MM.1S (cell line): ENCODE results near the gene IL18RAP.

ENCODE experiments used
- DNase-seq: peaks from one replicate; pipeline ENCODE4 v3.0.0-alpha.2; 2015
- H2AFZ ChIP-seq: fragments of 300-600 bp; sonication (generic); 2 replicates; pipeline ENCODE4 v1.6.0; 2016; ENCODE audit warnings: antibody characterized with exemption, low read length
- H3F3A ChIP-seq: fragments of 300-600 bp; sonication (generic); 2 replicates; pipeline ENCODE4 v1.6.1; 2016; ENCODE audit warnings: mild to moderate bottlenecking, antibody characterized with exemption, low read length, moderate library complexity, mixed read lengths; ENCODE audit not compliant: insufficient read depth
- H3K27ac ChIP-seq: fragments of 300-600 bp; sonication (generic); 2 replicates; pipeline ENCODE4 v1.5.1; 2016; ENCODE audit warnings: mild to moderate bottlenecking, low read length
- H3K27me3 ChIP-seq: fragments of 300-600 bp; sonication (generic); replicated peaks from 2 replicates; pipeline ENCODE4 v1.6.0; 2016; ENCODE audit warnings: low read length; ENCODE audit not compliant: insufficient read depth
- H3K36me3 ChIP-seq: fragments of 300-600 bp; sonication (generic); replicated peaks from 2 replicates; pipeline ENCODE4 v1.6.1; 2016; ENCODE audit warnings: mild to moderate bottlenecking, low read length, mixed read lengths; ENCODE audit not compliant: insufficient read depth
- H3K4me1 ChIP-seq: fragments of 300-600 bp; sonication (generic); 2 replicates; pipeline ENCODE4 v1.6.1; 2016; ENCODE audit warnings: low read length, mixed read lengths
- H3K4me2 ChIP-seq: fragments of 300-600 bp; sonication (generic); 2 replicates; pipeline ENCODE4 v1.6.0; 2016; ENCODE audit warnings: low read depth, low read length
- H3K4me3 ChIP-seq: fragments of 300-600 bp; sonication (generic); 2 replicates; pipeline ENCODE4 v1.5.1; 2016; ENCODE audit warnings: low read length, mixed read lengths
- H3K79me2 ChIP-seq: fragments of 300-600 bp; sonication (generic); 2 replicates; pipeline ENCODE4 v1.6.1; 2016; ENCODE audit warnings: mixed run types, low read length, mixed read lengths
- H3K9ac ChIP-seq: fragments of 300-600 bp; sonication (generic); 2 replicates; pipeline ENCODE4 v1.6.1; 2016; ENCODE audit warnings: low read length, mixed read lengths
- H3K9me2 ChIP-seq: fragments of 300-600 bp; sonication (generic); replicated peaks from 2 replicates; pipeline ENCODE4 v1.6.1; 2016; ENCODE audit warnings: mild to moderate bottlenecking, low read length, mixed read lengths; ENCODE audit not compliant: insufficient read depth
- H3K9me3 ChIP-seq: fragments of 300-600 bp; sonication (generic); replicated peaks from 2 replicates; pipeline ENCODE4 v1.6.1; 2016; ENCODE audit warnings: mild to moderate bottlenecking, low read length, mixed read lengths; ENCODE audit not compliant: insufficient read depth
- H4K20me1 ChIP-seq: fragments of 300-600 bp; sonication (generic); 2 replicates; pipeline ENCODE4 v1.6.1; 2016; ENCODE audit warnings: mild to moderate bottlenecking, low read length, moderate library complexity, mixed read lengths; ENCODE audit not compliant: insufficient read depth
- CTCF ChIP-seq: fragments of 300-600 bp; sonication (generic); IDR thresholded peaks from 2 replicates; pipeline ENCODE4 v1.5.1; 2016; ENCODE audit warnings: antibody characterized with exemption, low read length, mixed read lengths
- EZH2 ChIP-seq: fragments of 300-600 bp; sonication (generic); optimal IDR thresholded peaks from 2 replicates; pipeline ENCODE3; 2017; ENCODE audit warnings: low read depth, mild to moderate bottlenecking, antibody characterized with exemption, low read length, mixed read lengths
- EZH2phosphoT487 ChIP-seq: fragments of 300-600 bp; sonication (generic); IDR thresholded peaks from 2 replicates; pipeline ENCODE4 v1.6.1; 2018; ENCODE audit warnings: antibody characterized with exemption, low read length

Gene IL18RAP

DNA sequence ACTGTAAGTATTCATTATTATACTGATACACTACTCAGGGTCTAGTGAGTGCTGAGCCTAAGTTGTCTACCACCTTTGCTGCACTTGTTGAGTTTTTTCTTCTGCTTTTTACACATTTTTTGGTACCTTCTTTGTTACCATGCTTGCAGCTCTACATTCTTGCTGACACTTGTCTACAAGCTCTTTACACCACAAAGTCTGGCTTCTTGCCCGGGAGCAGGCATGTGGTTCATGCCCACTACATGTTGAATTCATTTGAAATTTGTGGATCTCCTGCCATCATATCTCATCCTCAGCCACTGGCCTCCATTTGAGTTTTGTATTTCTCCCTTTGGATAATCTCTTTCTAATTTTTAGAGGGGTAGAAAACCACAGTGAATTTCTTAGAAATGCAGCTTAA is 37.4 kb upstream of the IL18RAP start:
- no peak overlapping the region for H3K4me3 ChIP-seq
- no peaks in the 10 kb centered on the region for H4K20me1 ChIP-seq
- no peaks in the 10 kb centered on the region for H3K4me1 ChIP-seq
- no peaks in the 10 kb centered on the region for H3K9me2 ChIP-seq
- no peak overlapping the region for H2AFZ ChIP-seq
- DNase-seq = no peak
- TF ChIP-seq EZH2phosphoT487 = no peak
- no peak for TF ChIP-seq EZH2
- TF ChIP-seq CTCF = no peak
- H3K9me3 ChIP-seq = no peaks in the 10 kb centered on the region
- H3K79me2 ChIP-seq = no peaks in the 10 kb centered on the region
- H3F3A ChIP-seq = no peaks in the 10 kb centered on the region
- no peaks in the 10 kb centered on the region for H3K36me3 ChIP-seq
- H3K4me2 ChIP-seq = no peak overlapping the region
- H3K27me3 ChIP-seq = no peaks in the 10 kb centered on the region
- no peak overlapping the region for H3K27ac ChIP-seq
- no peak overlapping the region for H3K9ac ChIP-seq

DNA sequence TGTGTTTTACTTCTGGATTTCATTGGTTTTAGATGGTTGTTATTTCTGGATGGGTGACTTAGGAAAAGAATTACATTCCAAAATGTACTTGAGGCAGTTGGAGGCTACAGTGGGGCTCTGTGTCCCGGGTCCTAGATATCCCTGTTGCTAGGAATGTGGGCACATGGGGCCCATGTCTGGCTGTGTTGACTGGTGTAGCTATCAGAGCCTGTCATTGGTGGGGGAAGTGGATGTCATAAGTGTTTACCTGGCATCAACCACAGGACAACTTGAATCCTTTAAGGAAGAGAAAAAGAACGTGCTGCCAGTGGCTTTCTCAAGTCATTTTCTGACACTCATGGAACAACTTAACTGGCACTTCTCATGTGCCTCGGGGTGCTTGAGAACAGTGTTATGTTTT is 37.0 kb upstream of the IL18RAP start:
- no peak for TF ChIP-seq EZH2phosphoT487
- no peaks in the 10 kb centered on the region for H3K79me2 ChIP-seq

DNA sequence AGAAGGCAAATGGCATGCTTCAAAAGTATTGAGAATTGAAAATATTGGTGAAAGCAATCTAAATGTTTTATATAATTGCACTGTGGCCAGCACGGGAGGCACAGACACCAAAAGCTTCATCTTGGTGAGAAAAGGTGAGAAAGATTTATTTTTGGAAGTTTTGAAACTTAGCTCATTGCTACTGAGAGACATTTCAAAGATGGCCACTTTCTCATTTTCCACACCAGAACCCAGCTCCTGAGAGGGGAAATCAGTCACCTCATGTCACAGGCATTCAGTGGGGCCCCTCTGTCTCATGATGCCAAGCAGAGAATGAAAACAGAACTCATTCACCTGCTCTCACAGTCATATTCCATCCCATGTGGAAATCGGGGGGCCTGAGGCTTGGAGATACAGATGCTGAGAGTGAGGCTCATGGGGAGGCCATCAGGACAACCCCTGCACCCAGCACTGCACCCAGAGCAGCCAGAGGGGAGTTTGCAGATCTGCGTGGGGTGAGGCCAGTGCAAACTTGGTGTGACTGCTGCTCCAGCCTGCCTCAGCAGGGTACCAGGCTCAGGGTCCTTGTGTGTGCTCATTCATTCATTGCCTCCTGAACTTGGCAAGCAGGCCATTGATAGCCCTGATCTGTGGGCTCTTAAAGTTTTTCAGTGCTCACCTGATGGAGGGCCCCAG is 36.0 kb upstream of the IL18RAP start:
- Histone ChIP-seq H3K27me3 (no peaks in the 10 kb centered on the region), H4K20me1 (no peaks in the 10 kb centered on the region), H3K4me2 (no peak overlapping the region), H3F3A (no peaks in the 10 kb centered on the region), H3K4me3 (no peak overlapping the region), H3K4me1 (no peaks in the 10 kb centered on the region), H3K79me2 (no peaks in the 10 kb centered on the region), H3K27ac (no peak overlapping the region), H3K9me2 (no peaks in the 10 kb centered on the region), H3K36me3 (no peaks in the 10 kb centered on the region), H3K9ac (no peak overlapping the region), H3K9me3 (no peaks in the 10 kb centered on the region), H2AFZ (no peak overlapping the region)
- no peak for DNase-seq
- TF ChIP-seq EZH2 (no peak), CTCF (no peak), EZH2phosphoT487 (no peak)

More for the DNA sequence above, 37.0 kb upstream of the IL18RAP start:
- DNase-seq = no peak
- Histone ChIP-seq H3K36me3 (no peaks in the 10 kb centered on the region), H3F3A (no peaks in the 10 kb centered on the region), H2AFZ (no peak overlapping the region), H4K20me1 (no peaks in the 10 kb centered on the region), H3K4me2 (no peak overlapping the region), H3K27me3 (no peaks in the 10 kb centered on the region), H3K4me3 (no peak overlapping the region), H3K9ac (no peak overlapping the region), H3K9me3 (no peaks in the 10 kb centered on the region), H3K27ac (no peak overlapping the region), H3K9me2 (no peaks in the 10 kb centered on the region), H3K4me1 (no peaks in the 10 kb centered on the region)

DNA sequence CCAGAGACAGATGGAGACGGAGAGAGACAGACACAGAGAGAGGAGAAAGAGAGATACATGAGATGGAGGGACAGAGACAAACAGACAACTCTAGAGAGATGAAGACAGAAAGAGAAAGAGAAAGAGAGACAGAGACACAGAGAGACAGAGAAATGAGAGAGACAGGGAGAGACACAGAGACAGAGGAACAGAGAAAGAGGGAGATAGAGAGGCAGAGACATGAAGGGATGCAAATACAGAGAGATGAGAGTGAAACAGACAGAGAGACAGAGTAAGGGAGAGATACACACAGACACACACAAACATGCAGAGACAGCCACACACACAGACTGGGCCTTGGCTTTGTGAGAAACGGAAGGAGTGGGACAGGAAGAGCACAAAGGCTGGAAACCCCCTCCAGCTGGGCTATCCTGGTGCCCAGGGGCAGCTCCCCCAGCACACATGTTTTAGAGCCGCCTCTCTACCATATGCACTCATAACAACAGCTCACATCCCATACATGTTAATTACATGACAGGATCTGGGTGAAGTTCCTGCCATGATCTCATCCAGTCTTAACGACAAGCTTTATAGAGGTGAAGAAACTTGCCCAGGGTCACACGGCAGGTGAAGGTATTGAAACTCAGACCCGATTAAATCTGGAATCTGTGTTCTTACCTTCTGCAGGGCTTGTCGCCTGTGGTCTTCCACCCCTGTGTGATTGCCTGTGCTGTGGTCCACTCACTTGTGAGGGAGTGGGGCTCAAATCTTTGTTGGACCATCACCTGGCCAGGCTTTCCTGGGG is 35.0 kb upstream of the IL18RAP start:
- H3K27ac ChIP-seq = no peak overlapping the region
- no peaks in the 10 kb centered on the region for H3K27me3 ChIP-seq
- H3F3A ChIP-seq = no peaks in the 10 kb centered on the region
- H3K79me2 ChIP-seq = no peaks in the 10 kb centered on the region
- H3K9ac ChIP-seq = no peak overlapping the region
- TF ChIP-seq CTCF = no peak
- TF ChIP-seq EZH2phosphoT487 = no peak
- TF ChIP-seq EZH2 = no peak
- H4K20me1 ChIP-seq = no peaks in the 10 kb centered on the region
- DNase-seq = no peak
- no peaks in the 10 kb centered on the region for H3K9me3 ChIP-seq
- no peaks in the 10 kb centered on the region for H3K4me1 ChIP-seq
- H3K9me2 ChIP-seq = no peaks in the 10 kb centered on the region
- no peak overlapping the region for H3K4me2 ChIP-seq
- H3K36me3 ChIP-seq = no peaks in the 10 kb centered on the region
- no peak overlapping the region for H2AFZ ChIP-seq
- H3K4me3 ChIP-seq = no peak overlapping the region
